Subcutaneous adipose tissue (tissue), 4 donors: ENCODE results near the gene RASGRP3. TPM values are rescaled to one million over a fixed set of nuclear protein-coding genes. Genes with fewer than 3 reads are reported as not detected.

Experiments used
- total RNA-seq, 4 donors: library from RNA; depleted of rRNA; stranded (reverse); fragments of >200 nt; gene quantifications; one replicate each; pipeline ENCODE4 v1.1.0, GENCODE V29; 2016
- TF ChIP-seq, protein P1 (sequence below): fragments of 450-650 bp; IDR thresholded peaks from one replicate; pipeline ENCODE4 v1.5.1; 2016; ENCODE audit warnings: low read depth, mild to moderate bottlenecking, control low read depth, antibody characterized with exemption, moderate library complexity

Gene RASGRP3
- total RNA-seq, 4 donors from 2014 or later, result 9.5 to 63.9 (median 33.2) TPM

GRCh38 chr2:33518200-33518599, 41.8 kb downstream of the RASGRP3 start:
- TF ChIP-seq, protein P1, sequence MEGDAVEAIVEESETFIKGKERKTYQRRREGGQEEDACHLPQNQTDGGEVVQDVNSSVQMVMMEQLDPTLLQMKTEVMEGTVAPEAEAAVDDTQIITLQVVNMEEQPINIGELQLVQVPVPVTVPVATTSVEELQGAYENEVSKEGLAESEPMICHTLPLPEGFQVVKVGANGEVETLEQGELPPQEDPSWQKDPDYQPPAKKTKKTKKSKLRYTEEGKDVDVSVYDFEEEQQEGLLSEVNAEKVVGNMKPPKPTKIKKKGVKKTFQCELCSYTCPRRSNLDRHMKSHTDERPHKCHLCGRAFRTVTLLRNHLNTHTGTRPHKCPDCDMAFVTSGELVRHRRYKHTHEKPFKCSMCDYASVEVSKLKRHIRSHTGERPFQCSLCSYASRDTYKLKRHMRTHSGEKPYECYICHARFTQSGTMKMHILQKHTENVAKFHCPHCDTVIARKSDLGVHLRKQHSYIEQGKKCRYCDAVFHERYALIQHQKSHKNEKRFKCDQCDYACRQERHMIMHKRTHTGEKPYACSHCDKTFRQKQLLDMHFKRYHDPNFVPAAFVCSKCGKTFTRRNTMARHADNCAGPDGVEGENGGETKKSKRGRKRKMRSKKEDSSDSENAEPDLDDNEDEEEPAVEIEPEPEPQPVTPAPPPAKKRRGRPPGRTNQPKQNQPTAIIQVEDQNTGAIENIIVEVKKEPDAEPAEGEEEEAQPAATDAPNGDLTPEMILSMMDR, result no peak

- TF ChIP-seq, protein P1, result no peak
Measured at GRCh38 chr2:33518929-33519328, 42.5 kb downstream of the RASGRP3 start.

- TF ChIP-seq, protein P1, result no peak
Measured at GRCh38 chr2:33521791-33522281, 45.4 kb downstream of the RASGRP3 start.

DNA sequence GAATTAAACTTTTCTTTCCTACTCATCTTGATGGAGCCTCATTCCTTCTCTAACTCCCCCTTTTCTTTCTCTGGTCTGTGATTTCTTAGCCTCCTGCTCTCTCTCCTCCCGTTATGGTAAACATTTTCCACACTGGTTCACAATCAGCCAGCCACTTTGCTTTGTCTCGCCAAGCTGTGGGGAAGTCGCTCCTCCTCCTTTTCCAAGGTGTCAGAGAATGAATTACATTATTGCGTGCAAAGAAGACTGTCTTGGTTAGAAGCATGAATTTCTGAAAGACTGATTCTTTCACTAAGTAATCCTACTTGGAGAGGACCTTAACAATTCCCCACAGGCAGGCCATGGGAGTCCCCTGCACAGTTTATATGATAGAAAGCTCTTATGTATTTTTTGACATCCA, 46.1 kb downstream of the RASGRP3 start:
- TF ChIP-seq, protein P1, result no peak

- TF ChIP-seq, protein P1, result no peak
Measured at GRCh38 chr2:33525666-33526065, 49.2 kb downstream of the RASGRP3 start.

GRCh38 chr2:33526132-33526531, 49.7 kb downstream of the RASGRP3 start:
- TF ChIP-seq, protein P1, result no peak

DNA sequence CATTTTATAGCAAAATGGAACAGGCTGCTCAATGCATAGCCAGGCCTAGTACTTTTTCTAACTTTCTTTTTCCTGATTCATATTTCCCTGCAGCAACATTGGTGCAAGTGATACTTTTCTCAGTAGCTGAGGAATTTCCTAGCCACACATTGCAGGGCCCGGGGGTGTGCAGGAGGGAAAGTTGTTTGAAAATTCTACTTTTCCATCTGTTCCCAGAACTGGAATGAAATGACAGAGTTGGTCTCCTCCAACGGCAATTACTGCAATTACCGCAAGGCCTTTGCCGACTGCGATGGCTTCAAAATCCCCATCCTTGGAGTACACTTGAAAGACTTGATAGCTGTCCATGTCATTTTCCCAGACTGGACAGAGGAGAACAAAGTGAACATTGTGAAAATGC, 50.5 kb downstream of the RASGRP3 start:
- TF ChIP-seq, protein P1, result no peak
